WTC11 (cell line): ENCODE results near the gene UGCG. TPM values are rescaled to one million over a fixed set of nuclear protein-coding genes. Genes with fewer than 3 reads are reported as not detected.

Experiments
- ATAC-seq: fragments of 200-7000 bp; cut with Tn5 transposase; 2 replicates; pipeline ENCODE4 v1.10.0; 2021; ENCODE audit warnings: mild to moderate bottlenecking, moderate library complexity
- CTCF ChIA-PET: fragments of 300-600 bp; sonication (Branson Sonifier 250); formaldehyde crosslinking; loops from one replicate; lab custom pipeline; 2021; ENCODE audit warnings: antibody characterized with exemption; lab: Charles Lee
- POLR2A ChIA-PET: fragments of 350-600 bp; sonication (Branson Sonifier 250); formaldehyde crosslinking; loops from one replicate; lab custom pipeline; 2021; ENCODE audit warnings: antibody characterized with exemption; lab: Charles Lee
- DNase-seq: peaks from one replicate; pipeline ENCODE4 v3.0.0; 2021; ENCODE audit warnings: low spot score
- H3K27ac Mint-ChIP-seq: 2 replicates; pipeline ENCODE4 v1.8.0; 2021; ENCODE audit warnings: mixed read lengths
- H3K27me3 Mint-ChIP-seq: 2 replicates; pipeline ENCODE4 v1.8.0; 2021; ENCODE audit warnings: low read depth, mild to moderate bottlenecking, moderate library complexity, mixed read lengths
- H3K36me3 Mint-ChIP-seq: 2 replicates; pipeline ENCODE4 v1.8.0; 2021; ENCODE audit warnings: mixed read lengths
- H3K4me1 Mint-ChIP-seq: 2 replicates; pipeline ENCODE4 v1.8.0; 2022; ENCODE audit warnings: mixed read lengths
- H3K4me3 Mint-ChIP-seq: 2 replicates; pipeline ENCODE4 v1.8.0; 2021; ENCODE audit warnings: mild to moderate bottlenecking, moderate library complexity, mixed read lengths
- H3K9me3 Mint-ChIP-seq: 2 replicates; pipeline ENCODE4 v1.8.0; 2021; ENCODE audit warnings: mixed read lengths
- AR ChIP-seq: fragments of 250-450 bp; sonication (Bioruptor Pico); IDR thresholded peaks from 2 replicates; pipeline ENCODE4 v1.9.0; 2021; ENCODE audit warnings: mild to moderate bottlenecking
- FOXK1 ChIP-seq: sonication (generic); formaldehyde crosslinking; IDR thresholded peaks from 2 replicates; pipeline ENCODE4 v1.8.0; 2022; ENCODE audit warnings: mild to moderate bottlenecking, moderate library complexity, missing genetic modification reagents
- IRF1 ChIP-seq: sonication (generic); formaldehyde crosslinking; IDR thresholded peaks from 2 replicates; pipeline ENCODE4 v1.8.0; 2023; ENCODE audit warnings: missing genetic modification reagents
- IRF2 ChIP-seq: sonication (generic); formaldehyde crosslinking; IDR thresholded peaks from 2 replicates; pipeline ENCODE4 v1.8.0; 2022; ENCODE audit warnings: low read depth, missing genetic modification reagents, borderline replicate concordance
- JUN ChIP-seq: sonication (generic); formaldehyde crosslinking; IDR thresholded peaks from 2 replicates; pipeline ENCODE4 v1.8.0; 2023; ENCODE audit warnings: mild to moderate bottlenecking, missing genetic modification reagents
- KAT7 ChIP-seq: sonication (generic); formaldehyde crosslinking; IDR thresholded peaks from 2 replicates; pipeline ENCODE4 v1.8.1; 2023; ENCODE audit warnings: missing genetic modification reagents, mild to moderate bottlenecking, borderline replicate concordance
- MYBL2 ChIP-seq: sonication (generic); formaldehyde crosslinking; IDR thresholded peaks from 2 replicates; pipeline ENCODE4 v1.8.1; 2023; ENCODE audit warnings: mild to moderate bottlenecking, moderate library complexity, missing genetic modification reagents
- USF1 ChIP-seq: sonication (generic); formaldehyde crosslinking; IDR thresholded peaks from 2 replicates; pipeline ENCODE4 v1.8.0; 2022; ENCODE audit warnings: mild to moderate bottlenecking, missing genetic modification reagents
- USF2 ChIP-seq: sonication (generic); formaldehyde crosslinking; IDR thresholded peaks from 2 replicates; pipeline ENCODE4 v1.8.1; 2023; ENCODE audit warnings: mild to moderate bottlenecking, missing genetic modification reagents, moderate library complexity
- ZNF219 ChIP-seq: sonication (generic); formaldehyde crosslinking; IDR thresholded peaks from 2 replicates; pipeline ENCODE4 v1.8.0; 2023; ENCODE audit warnings: missing genetic modification reagents, mild to moderate bottlenecking, borderline replicate concordance
- ZNF671 ChIP-seq: fragments of 250-450 bp; sonication (Bioruptor Pico); IDR thresholded peaks from 2 replicates; pipeline ENCODE4 v1.8.0; 2021; ENCODE audit warnings: mild to moderate bottlenecking
- total RNA-seq: library from RNA; stranded (reverse); gene quantifications from 3 replicates; pipeline ENCODE4 v1.2.3, GENCODE V29; 2021
- TF ChIP-seq, protein P1 (sequence below): sonication (generic); formaldehyde crosslinking; IDR thresholded peaks from 2 replicates; pipeline ENCODE4 v1.8.1; 2022; ENCODE audit warnings: mild to moderate bottlenecking, missing genetic modification reagents, moderate library complexity, borderline replicate concordance
- TF ChIP-seq, protein P2 (sequence below): sonication (generic); formaldehyde crosslinking; IDR thresholded peaks from 2 replicates; pipeline ENCODE4 v1.8.0; 2022; ENCODE audit warnings: missing genetic modification reagents
- TF ChIP-seq, protein P3 (sequence below): fragments of 250-450 bp; sonication (Bioruptor Pico); IDR thresholded peaks from 2 replicates; pipeline ENCODE4 v1.9.0; 2021; ENCODE audit warnings: moderate library complexity, mild to moderate bottlenecking, inconsistent platforms, borderline replicate concordance

Gene UGCG
- total RNA-seq, 1 experiment from 2014 or later = 37.5 TPM

DNA sequence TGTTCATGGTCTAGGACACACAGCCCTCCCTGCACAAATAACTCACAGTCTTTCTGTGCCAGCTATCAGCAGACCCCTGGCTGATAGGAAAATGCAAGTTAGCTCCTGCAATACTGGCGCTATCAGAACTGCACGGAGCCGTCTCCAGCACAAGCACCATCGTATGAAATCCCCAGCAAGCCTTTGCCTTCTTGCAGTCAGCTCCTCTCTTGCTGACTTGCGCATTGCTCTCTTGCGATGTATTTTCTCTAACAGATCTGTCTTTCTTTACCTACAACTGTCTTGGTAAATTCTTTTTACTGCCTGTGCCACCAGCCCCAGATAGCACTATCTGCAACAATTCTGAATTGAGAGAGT, 25.1 kb upstream of the UGCG start:
- Mint-ChIP-seq H3K9me3 (peaks cover 24% of the 10 kb centered on the region), H3K4me3 (no peak overlapping the region), H3K4me1 (peaks cover 59% of the 10 kb centered on the region), H3K27ac (no peak overlapping the region), H3K36me3 (peaks cover 2% of the 10 kb centered on the region; the same call in 1 of the 2 replicates), H3K27me3 (no peaks in the 10 kb centered on the region)
- TF ChIP-seq ZNF671 (CRISPR knock-in tag) = no peak
- TF ChIP-seq, protein P1, sequence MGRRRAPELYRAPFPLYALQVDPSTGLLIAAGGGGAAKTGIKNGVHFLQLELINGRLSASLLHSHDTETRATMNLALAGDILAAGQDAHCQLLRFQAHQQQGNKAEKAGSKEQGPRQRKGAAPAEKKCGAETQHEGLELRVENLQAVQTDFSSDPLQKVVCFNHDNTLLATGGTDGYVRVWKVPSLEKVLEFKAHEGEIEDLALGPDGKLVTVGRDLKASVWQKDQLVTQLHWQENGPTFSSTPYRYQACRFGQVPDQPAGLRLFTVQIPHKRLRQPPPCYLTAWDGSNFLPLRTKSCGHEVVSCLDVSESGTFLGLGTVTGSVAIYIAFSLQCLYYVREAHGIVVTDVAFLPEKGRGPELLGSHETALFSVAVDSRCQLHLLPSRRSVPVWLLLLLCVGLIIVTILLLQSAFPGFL (CRISPR knock-in tag) = no peak
- ChIA-PET POLR2A (no interaction called here), CTCF (no interaction called here)
- ATAC-seq (no peak), DNase-seq (no peak)

- no peak for ATAC-seq
- no peak for DNase-seq
Measured at GRCh38 chr9:111872886-111873285, 23.7 kb upstream of the UGCG start.

GRCh38 chr9:111873901-111874300, 22.7 kb upstream of the UGCG start:
- ATAC-seq (no peak), DNase-seq (no peak)
- POLR2A ChIA-PET = interaction anchor here (0.7 to 1.0 kb wide), 2 partner anchors 23 to 1580 kb away, joined by 3 read pairs; partner anchors contain the start of gene UGCG
- peaks cover 10% of the 10 kb centered on the region for H3K9me3 Mint-ChIP-seq
- H3K27me3 Mint-ChIP-seq = no peaks in the 10 kb centered on the region
- no peak overlapping the region for H3K27ac Mint-ChIP-seq
- no peak overlapping the region for H3K4me3 Mint-ChIP-seq
- H3K36me3 Mint-ChIP-seq = no peaks in the 10 kb centered on the region
- CTCF ChIA-PET = no interaction called here
- peaks cover 58% of the 10 kb centered on the region for H3K4me1 Mint-ChIP-seq
- TF ChIP-seq, protein P2, sequence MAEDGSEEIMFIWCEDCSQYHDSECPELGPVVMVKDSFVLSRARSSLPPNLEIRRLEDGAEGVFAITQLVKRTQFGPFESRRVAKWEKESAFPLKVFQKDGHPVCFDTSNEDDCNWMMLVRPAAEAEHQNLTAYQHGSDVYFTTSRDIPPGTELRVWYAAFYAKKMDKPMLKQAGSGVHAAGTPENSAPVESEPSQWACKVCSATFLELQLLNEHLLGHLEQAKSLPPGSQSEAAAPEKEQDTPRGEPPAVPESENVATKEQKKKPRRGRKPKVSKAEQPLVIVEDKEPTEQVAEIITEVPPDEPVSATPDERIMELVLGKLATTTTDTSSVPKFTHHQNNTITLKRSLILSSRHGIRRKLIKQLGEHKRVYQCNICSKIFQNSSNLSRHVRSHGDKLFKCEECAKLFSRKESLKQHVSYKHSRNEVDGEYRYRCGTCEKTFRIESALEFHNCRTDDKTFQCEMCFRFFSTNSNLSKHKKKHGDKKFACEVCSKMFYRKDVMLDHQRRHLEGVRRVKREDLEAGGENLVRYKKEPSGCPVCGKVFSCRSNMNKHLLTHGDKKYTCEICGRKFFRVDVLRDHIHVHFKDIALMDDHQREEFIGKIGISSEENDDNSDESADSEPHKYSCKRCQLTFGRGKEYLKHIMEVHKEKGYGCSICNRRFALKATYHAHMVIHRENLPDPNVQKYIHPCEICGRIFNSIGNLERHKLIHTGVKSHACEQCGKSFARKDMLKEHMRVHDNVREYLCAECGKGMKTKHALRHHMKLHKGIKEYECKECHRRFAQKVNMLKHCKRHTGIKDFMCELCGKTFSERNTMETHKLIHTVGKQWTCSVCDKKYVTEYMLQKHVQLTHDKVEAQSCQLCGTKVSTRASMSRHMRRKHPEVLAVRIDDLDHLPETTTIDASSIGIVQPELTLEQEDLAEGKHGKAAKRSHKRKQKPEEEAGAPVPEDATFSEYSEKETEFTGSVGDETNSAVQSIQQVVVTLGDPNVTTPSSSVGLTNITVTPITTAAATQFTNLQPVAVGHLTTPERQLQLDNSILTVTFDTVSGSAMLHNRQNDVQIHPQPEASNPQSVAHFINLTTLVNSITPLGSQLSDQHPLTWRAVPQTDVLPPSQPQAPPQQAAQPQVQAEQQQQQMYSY (CRISPR knock-in tag) = no peak
- TF ChIP-seq IRF2 (CRISPR knock-in tag) (no peak), AR (no peak), USF2 (CRISPR knock-in tag) (no peak)

More at GRCh38 chr9:111872886-111873285, 23.7 kb upstream of the UGCG start:
- ChIA-PET CTCF (no interaction called here), POLR2A (interaction anchor here (0.6 to 1.0 kb wide), 2 partner anchors 24 to 531 kb away, joined by 3 read pairs; partner anchors contain the start of gene UGCG)
- no peak overlapping the region for H3K4me3 Mint-ChIP-seq
- peaks cover 68% of the 10 kb centered on the region for H3K4me1 Mint-ChIP-seq
- H3K27ac Mint-ChIP-seq = 0 out of 2 replicates have a peak overlapping the region, but pooled peaks have one; percentile 28
- peaks cover 20% of the 10 kb centered on the region for H3K9me3 Mint-ChIP-seq
- no peaks in the 10 kb centered on the region for H3K27me3 Mint-ChIP-seq
- H3K36me3 Mint-ChIP-seq = 0 out of 2 replicates have a peak, but pooled peaks cover 2% of the 10 kb centered on the region
- TF ChIP-seq IRF1 (CRISPR knock-in tag) (no peak), USF1 (CRISPR knock-in tag) (no peak), MYBL2 (CRISPR knock-in tag) (no peak), AR (no peak), JUN (no peak), ZNF219 (CRISPR knock-in tag) (no peak), FOXK1 (CRISPR knock-in tag) (no peak), KAT7 (no peak)
- TF ChIP-seq, protein P3, sequence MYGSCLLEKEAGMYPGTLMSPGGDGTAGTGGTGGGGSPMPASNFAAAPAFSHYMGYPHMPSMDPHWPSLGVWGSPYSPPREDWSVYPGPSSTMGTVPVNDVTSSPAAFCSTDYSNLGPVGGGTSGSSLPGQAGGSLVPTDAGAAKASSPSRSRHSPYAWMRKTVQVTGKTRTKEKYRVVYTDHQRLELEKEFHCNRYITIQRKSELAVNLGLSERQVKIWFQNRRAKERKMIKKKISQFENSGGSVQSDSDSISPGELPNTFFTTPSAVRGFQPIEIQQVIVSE (CRISPR knock-in tag) = no peak
